ENCODE results near the gene CHRNA5. TPM values are rescaled to one million over a fixed set of nuclear protein-coding genes. Genes with fewer than 3 reads are reported as not detected.
"Not testable (repeated sequence)": the region's sequence is repeated elsewhere in the genome, so short reads cannot be mapped to it uniquely, and the experiment has no call there.

CHRNA5 gene
- total RNA-seq, 2 donors from 2014 or later: 0.74 to 3.1 TPM

DNA sequence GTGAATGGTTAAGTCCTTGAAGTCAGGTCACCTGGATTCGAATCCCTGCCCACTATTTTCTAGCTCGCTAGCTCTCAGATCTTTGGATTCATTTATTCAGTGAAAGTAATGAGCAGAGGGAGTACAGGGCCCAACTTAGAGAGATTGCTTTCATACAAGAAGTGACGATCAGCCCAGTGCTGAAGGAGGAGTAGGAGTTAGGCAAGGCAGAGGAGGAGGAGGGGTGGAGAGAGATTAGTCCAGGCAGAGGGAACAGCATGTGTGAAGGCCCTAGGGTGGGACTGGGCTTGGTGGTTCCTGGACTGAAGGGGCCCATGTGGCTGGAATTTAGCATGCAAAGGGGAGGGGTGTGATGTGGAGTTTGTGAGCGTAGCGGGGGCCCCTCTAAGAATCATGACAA is 3.8 kb upstream of the CHRNA5 start:
- intact Hi-C loops (cut with DNase I): no loop called here
- no peak for DNase-seq (ENCODE audit: low spot score)

- DNase-seq (ENCODE audit: low spot score): no peak
- intact Hi-C loops (cut with DNase I): no loop called here
Measured at GRCh38 chr15:78563092-78563491, 2.2 kb upstream of the CHRNA5 start.

GRCh38 chr15:78564743-78565096 is 600 bp upstream of the CHRNA5 start:
- intact Hi-C loops (cut with DNase I): no loop called here
- no peak for DNase-seq (ENCODE audit: low spot score)

DNA sequence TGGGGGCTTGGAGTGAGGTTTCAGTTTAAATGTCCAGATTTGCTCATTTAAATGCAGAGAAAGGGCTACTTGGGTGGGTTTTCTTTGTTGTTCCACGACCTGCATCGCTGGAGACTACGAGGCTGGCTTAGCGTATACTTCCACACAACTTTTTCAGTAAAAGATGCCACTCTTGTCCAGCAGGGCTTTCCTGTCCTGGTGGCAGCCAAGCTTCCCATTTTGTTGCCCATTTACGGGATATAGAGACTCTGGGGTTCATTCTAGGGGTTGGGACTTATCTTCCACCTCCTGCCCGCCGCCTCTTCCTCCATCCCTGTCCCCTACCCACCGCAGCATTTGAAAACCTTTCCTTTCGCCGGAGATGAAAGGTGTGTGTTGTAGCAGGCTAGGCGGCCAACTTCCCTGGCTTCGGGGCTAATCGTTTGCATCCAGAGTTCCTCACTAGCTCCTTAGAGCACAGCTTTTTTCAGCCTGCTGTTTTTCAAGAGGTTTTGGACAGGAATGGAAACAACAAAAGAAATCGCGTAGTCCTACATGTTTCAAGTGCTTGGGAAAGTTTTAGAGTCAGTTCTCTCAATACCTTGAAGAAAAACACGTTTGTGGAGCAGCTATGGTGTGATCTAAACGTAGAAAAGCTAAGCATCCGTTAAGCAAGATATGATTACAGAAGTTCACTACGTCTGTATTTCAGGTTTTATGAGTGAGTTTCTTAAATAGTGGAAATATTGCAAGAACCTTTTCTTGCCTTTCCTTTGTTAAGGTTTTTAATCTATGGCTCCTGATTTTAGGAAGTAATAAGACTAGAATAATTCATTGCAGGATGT is 843 bp downstream of the CHRNA5 start:
- intact Hi-C loops (cut with DNase I): no loop called here
- no peak for DNase-seq (ENCODE audit: low spot score)

- no peak for DNase-seq (ENCODE audit: low spot score)
- intact Hi-C loops (cut with DNase I): no loop called here
Measured at GRCh38 chr15:78567531-78567930, 2.2 kb downstream of the CHRNA5 start.

DNA sequence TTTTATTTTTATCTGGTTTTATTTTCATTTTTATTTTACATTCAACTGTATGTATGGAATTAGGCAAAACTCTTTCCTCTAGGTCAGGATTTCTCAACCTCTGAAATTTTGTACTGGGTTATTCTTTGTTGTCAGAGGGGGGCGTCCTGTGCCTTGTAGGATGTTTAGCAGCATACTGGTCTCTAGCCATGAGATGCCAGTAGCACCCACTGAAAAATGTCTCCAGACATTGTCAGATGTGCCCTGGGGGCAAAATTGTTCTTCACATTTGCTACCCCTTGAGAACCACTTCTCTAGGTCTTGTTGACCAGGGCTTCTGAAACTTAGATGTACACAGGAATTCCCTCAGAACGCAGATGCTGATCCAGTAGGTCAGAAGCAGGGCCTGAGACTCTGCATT is 5.4 kb downstream of the CHRNA5 start:
- DNase-seq (ENCODE audit: low spot score): no peak
- intact Hi-C loops (cut with DNase I): no loop called here

- intact Hi-C loops (cut with DNase I): no loop called here
Measured at GRCh38 chr15:78571382-78571781, 6.1 kb downstream of the CHRNA5 start.

GRCh38 chr15:78573416-78573815 is 8.1 kb downstream of the CHRNA5 start:
- intact Hi-C loops (cut with DNase I): no loop called here
- no peak for DNase-seq (ENCODE audit: low spot score)

More at GRCh38 chr15:78571382-78571781, 6.1 kb downstream of the CHRNA5 start:
- no peak for DNase-seq (ENCODE audit: low spot score)

DNA sequence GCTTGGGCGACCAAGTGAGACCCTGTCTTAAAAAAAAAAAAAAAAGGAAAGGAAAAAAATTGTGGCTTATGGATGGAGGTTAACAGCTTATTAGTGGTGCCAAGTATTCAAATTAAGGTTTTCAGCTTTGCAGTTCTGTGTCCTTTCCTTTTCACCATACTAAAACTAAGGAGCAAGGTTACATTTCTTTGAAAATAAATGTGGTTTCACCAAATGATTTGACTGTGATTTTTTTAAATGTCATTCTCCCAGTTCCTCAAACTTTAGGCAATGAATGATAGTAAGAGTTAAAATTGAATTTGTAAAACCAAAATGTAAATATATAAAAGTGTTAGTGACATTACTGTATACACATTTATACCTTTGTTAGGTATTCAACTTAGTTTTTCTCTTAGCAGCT is 9.6 kb downstream of the CHRNA5 start:
- intact Hi-C loops (cut with DNase I): no loop called here
- DNase-seq (ENCODE audit: low spot score): no peak

DNA sequence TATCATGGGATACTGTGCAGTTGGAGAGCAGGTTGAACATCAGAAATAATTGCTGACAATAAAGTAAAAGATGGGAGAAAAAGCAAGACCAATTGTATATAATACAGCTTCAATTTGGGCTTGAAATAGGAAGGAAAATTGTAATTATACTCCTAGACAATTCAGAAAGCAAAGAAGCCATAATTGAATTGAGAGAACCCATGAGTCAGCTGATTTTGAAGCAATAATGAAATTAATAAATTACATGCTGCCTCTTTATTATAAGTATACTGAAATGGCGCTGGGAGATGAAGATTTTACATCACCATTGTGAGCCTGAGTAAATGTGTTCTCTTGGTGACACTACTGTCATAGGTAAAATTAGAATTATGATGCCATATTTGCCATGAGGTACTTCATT is 32.3 kb downstream of the CHRNA5 start:
- DNase-seq (ENCODE audit: low spot score): no peak
- intact Hi-C loops (cut with DNase I): no loop called here

DNA sequence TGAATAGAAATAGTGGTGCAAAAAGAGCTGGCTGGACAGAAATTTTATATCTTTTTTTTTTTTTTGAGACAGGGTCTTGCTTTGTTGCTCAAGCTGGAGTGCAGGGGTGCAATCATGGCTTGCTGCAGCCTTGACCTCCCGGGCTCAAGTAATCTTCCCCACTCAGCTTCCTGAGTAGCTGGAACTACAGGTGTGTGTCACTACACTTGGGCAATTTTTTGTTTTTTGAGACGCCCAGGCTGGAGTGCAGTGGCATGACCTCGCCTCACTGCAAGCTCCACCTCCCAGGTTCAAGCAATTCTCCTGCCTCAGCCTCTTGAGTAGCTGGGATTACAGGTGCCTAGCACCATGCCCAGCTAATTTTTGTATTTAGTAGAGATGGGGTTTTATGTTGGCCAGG is 33.0 kb downstream of the CHRNA5 start:
- intact Hi-C loops (cut with DNase I): no loop called here
- DNase-seq (ENCODE audit: low spot score): no peak

DNA sequence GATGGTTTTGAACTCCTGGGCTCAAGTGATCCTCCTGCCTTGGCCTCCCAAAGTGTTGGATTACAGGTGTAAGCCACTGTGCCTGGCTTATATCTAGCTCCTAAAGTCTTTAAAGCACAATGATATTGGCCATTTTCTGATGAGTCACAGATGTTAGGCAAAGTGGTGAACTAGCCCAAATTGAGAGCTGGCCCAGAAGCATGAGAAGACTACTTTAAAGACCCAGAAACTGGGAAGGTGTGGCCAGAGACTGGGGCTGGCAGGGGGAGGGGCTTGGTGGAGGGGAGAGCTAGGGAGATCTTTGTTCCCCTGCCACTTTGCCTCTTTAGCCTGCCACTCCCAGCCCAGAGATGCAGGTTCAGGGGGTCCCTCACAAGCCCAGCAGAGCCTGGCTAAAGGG is 33.9 kb downstream of the CHRNA5 start:
- DNase-seq (ENCODE audit: low spot score): no peak
- intact Hi-C loops (cut with DNase I): no loop called here

DNA sequence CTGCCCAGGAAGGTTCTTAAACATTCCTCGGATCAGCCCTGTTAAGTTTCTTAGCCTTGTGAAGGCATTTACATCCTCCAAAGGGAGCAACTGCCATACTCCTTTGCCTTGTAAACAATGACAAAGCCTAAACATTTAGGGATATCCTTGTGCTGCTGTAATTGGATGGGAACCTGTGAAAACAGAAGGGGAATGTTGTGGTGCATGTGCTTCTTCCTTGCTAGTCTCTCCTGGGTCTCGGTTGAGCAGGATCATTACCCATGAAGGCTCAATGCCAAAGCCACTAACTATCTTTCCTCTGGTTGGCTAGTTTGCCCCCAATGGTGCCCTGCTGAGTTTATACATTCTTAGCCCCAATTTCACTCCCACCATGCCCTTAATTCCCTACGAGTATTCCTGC is 38.1 kb downstream of the CHRNA5 start:
- intact Hi-C loops (cut with DNase I): no loop called here
- DNase-seq (ENCODE audit: low spot score): no peak

- no peak for DNase-seq (ENCODE audit: low spot score)
- intact Hi-C loops (cut with DNase I): no loop called here
Measured at GRCh38 chr15:78604420-78604819, 39.1 kb downstream of the CHRNA5 start.

DNA sequence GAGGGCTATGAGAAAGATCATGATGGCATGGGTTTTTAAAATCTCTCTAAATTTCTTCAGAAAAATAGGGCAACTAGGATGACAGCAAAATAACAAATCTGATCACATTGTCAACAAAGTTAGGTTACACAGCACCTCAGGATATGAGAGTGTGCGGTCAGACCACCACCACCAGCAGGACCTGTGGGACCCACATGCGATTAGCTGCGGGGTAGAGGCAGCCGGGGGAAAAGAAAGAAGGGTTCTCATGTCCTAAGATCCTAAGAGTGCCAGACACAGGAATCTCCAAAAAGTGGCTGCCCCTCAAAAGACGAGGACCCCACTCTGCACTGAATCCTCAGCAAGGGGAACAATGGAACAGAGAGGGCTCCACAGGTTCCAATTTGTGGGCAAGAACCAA is 39.9 kb downstream of the CHRNA5 start:
- intact Hi-C loops (cut with DNase I): no loop called here
- no peak for DNase-seq (ENCODE audit: low spot score)

- no peak for DNase-seq (ENCODE audit: low spot score)
- intact Hi-C loops (cut with DNase I): no loop called here
Measured at GRCh38 chr15:78605680-78606079, 40.4 kb downstream of the CHRNA5 start.

- intact Hi-C loops (cut with DNase I): not testable (repeated sequence)
Measured at GRCh38 chr15:78609551-78609950, 44.2 kb downstream of the CHRNA5 start.

DNA sequence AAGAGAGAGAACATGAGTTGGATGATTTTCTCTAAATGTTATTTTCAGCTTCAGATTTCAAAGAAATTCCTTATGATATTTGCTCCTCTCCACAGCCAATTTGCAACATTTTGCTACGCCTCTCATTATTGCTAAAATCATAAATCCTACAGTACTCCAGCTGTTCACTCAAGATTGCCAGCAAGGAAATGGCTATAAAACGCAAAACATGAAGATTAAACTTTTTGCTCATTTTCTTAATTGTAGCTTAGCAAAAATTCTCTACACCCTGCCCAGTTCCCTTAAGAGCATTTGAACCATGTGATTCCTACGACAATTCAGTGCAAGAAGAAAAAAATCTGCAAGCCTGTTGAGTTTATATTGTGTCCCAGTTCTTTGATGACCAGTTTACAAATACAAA is 48.7 kb downstream of the CHRNA5 start:
- intact Hi-C loops (cut with DNase I): no loop called here
- DNase-seq (ENCODE audit: low spot score): no peak

More at GRCh38 chr15:78609551-78609950, 44.2 kb downstream of the CHRNA5 start:
- not testable (repeated sequence) for DNase-seq (ENCODE audit: low spot score)

GRCh38 chr15:78615151-78615589 is 49.9 kb downstream of the CHRNA5 start:
- intact Hi-C loops (cut with DNase I): loop anchor here (5.0 kb wide), 2 partner anchors 97 to 137 kb away; no protein-coding TSS in a partner anchor
- peak; percentile 64 for DNase-seq (ENCODE audit: low spot score)

DNA sequence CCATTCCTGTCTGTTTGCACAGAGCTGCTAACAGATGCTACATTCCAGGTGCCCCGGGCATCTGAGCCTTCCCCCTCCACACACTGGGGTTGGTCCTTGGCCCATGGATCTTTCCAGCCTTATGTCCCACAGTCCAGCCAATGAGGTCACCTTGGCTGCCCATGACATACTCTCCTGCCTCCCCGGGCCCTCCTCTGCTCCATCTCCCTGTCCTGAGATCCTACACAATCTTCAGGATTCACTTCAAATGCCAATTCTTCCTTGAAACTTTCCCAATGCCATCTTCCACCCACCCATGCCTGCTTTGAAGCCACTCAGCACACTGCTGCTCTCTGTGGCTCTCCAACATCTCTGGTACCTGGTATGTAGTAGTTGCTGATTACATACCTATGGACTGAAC is 51.2 kb downstream of the CHRNA5 start:
- peak; percentile 47 for DNase-seq (ENCODE audit: low spot score)
- intact Hi-C loops (cut with DNase I): loop anchor here (5.0 kb wide), 2 partner anchors 96 to 136 kb away; no protein-coding TSS in a partner anchor

DNA sequence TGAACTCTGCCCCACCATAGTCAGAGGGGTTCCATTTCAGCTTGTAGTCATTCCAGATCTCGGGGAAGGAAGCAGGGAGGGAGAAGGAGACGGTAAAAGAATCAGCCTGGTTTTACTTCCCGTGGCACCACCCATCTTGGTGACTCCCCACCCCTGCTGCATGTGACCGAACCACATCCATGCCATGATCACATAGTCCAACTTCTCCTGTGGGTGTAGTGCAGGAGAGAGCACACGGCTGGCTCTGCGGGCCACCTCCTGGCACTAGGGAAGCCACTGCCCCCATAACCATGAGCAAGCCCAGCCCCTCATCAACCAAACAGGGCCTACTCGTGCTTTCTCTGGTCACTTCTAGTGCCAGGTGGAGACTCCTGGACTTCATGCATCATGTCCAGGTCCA is 51.8 kb downstream of the CHRNA5 start:
- intact Hi-C loops (cut with DNase I): loop anchor here (5.0 kb wide), 2 partner anchors 95 to 135 kb away; no protein-coding TSS in a partner anchor
- peak; percentile 60 for DNase-seq (ENCODE audit: low spot score)
